DOHH2 (cell line): ENCODE measurements around the gene ERFE.

Experiments used
- H3F3A ChIP-seq: fragments of 200-600 bp; sonication (generic), shearing (Covaris generic); 2 replicates; pipeline ENCODE4 v1.6.0; 2016; ENCODE audit warnings: antibody characterized with exemption, mild to moderate bottlenecking; ENCODE audit not compliant: control insufficient read depth, insufficient read depth
- H3K27ac ChIP-seq: fragments of 200-600 bp; sonication (generic); 2 replicates; pipeline ENCODE4 v1.5.1; 2014; ENCODE audit warnings: low read depth, mild to moderate bottlenecking, low read length, moderate library complexity
- H3K27me3 ChIP-seq: fragments of 200-600 bp; sonication (generic); 2 replicates; pipeline ENCODE4 v1.6.1; 2014; ENCODE audit warnings: mild to moderate bottlenecking, low read length, mixed read lengths; ENCODE audit not compliant: control insufficient read depth
- H3K36me3 ChIP-seq: fragments of 200-600 bp; sonication (generic); 2 replicates; pipeline ENCODE4 v1.6.1; 2014; ENCODE audit warnings: mild to moderate bottlenecking, low read length, moderate library complexity, mixed read lengths; ENCODE audit not compliant: control insufficient read depth
- H3K4me1 ChIP-seq: fragments of 200-600 bp; sonication (generic); 2 replicates; pipeline ENCODE4 v1.6.1; 2014; ENCODE audit warnings: mild to moderate bottlenecking, low read length, mixed read lengths; ENCODE audit not compliant: control insufficient read depth
- H3K4me2 ChIP-seq: fragments of 200-600 bp; sonication (generic); 2 replicates; pipeline ENCODE4 v1.6.0; 2014; ENCODE audit warnings: mild to moderate bottlenecking, low read length, moderate library complexity
- H3K4me3 ChIP-seq: fragments of 200-600 bp; sonication (generic); 2 replicates; pipeline ENCODE4 v1.5.1; 2014; ENCODE audit warnings: mild to moderate bottlenecking, low read length, mixed read lengths
- H3K79me2 ChIP-seq: fragments of 200-600 bp; sonication (generic); 2 replicates; pipeline ENCODE4 v1.6.1; 2014; ENCODE audit warnings: mild to moderate bottlenecking, low read length, mixed read lengths; ENCODE audit not compliant: control insufficient read depth
- H3K9me2 ChIP-seq: fragments of 200-600 bp; sonication (generic); replicated peaks from 2 replicates; pipeline ENCODE4 v1.6.1; 2014; ENCODE audit warnings: mild to moderate bottlenecking, low read length, mixed read lengths; ENCODE audit not compliant: control insufficient read depth
- H3K9me3 ChIP-seq: fragments of 200-600 bp; sonication (generic); 2 replicates; pipeline ENCODE4 v1.6.1; 2014; ENCODE audit warnings: antibody characterized with exemption, low read length, mixed read lengths; ENCODE audit not compliant: control insufficient read depth, insufficient read depth
- H4K20me1 ChIP-seq: fragments of 200-600 bp; sonication (generic); 2 replicates; pipeline ENCODE4 v1.6.0; 2014; ENCODE audit warnings: low read depth, mild to moderate bottlenecking, antibody characterized with exemption, low read length, moderate library complexity; ENCODE audit not compliant: control insufficient read depth, insufficient read depth
- CTCF ChIP-seq: fragments of 200-600 bp; sonication (generic); IDR thresholded peaks from one replicate; pipeline ENCODE4 v1.5.1; 2014; ENCODE audit warnings: antibody characterized with exemption, mild to moderate bottlenecking, low read depth, low read length; ENCODE audit not compliant: poor library complexity, severe bottlenecking
- EZH2phosphoT487 ChIP-seq: fragments of 200-600 bp; sonication (generic); IDR thresholded peaks from 2 replicates; pipeline ENCODE4 v1.6.1; 2017; ENCODE audit warnings: borderline replicate concordance, mild to moderate bottlenecking, antibody characterized with exemption, low read length, moderate library complexity, mixed read lengths

Gene ERFE

DNA sequence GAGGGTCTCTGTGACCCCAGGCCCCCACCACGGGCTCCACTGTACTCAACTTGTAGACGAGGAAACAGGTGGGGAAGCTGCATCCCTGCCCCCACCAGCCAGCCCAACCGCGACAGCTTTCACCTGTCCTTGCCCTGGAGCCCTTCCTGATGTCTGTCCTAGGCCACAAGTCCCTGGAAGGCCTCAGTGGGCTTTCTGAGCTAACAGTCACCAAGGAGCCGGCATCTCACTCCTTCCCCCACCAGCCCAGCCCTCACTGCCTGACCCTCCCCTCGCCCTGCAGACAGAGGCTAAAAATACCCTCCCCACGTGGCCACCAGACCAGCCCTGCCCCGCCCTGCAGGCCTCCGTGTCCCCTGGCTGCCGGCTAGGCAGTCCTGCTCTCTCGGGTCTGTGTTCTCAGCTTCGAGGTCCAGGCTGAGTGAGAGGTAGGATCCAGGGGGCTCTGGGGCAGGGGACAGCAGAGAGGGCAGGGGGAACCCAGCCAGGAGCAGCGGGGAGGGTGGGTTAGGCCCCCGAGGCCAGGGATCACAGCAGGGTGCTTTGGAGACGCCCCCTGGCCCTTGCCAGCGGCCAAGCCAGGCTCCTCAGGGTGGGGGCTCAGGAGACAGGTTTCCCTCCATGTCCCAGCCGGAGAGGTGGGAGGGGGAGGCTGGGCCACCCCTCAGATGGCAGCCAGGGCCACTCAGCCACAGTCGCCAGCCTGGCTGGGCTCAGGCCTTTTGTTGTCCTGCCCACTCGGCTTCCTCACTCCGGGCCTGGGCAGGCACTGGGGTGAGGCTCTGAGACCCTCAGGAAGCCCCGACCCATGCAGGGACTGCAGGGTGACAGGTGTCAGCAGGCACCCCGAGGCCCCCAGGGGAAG, 20.2 kb upstream of the ERFE start, which contains the start of gene KLHL30:
TSS of gene KLHL30 (plus strand) at position 338 of the 865 bp plus-strand sequence. CDS start 2,087 bp downstream, outside the sequence.
- TF ChIP-seq CTCF (no peak), EZH2phosphoT487 (no peak)
- Histone ChIP-seq H4K20me1 (no peaks in the 10 kb centered on the region), H3K9me2 (no peaks in the 10 kb centered on the region), H3K27me3 (no peaks in the 10 kb centered on the region), H3K9me3 (no peaks in the 10 kb centered on the region), H3K4me1 (peaks cover 19% of the 10 kb centered on the region), H3K27ac (no peak within 1 kb of the TSS), H3K36me3 (no peaks in the 10 kb centered on the region), H3K4me2 (peak within 1 kb of the TSS; percentile 43), H3F3A (no peaks in the 10 kb centered on the region), H3K4me3 (peak within 1 kb of the TSS; percentile 1), H3K79me2 (no peaks in the 10 kb centered on the region)

DNA sequence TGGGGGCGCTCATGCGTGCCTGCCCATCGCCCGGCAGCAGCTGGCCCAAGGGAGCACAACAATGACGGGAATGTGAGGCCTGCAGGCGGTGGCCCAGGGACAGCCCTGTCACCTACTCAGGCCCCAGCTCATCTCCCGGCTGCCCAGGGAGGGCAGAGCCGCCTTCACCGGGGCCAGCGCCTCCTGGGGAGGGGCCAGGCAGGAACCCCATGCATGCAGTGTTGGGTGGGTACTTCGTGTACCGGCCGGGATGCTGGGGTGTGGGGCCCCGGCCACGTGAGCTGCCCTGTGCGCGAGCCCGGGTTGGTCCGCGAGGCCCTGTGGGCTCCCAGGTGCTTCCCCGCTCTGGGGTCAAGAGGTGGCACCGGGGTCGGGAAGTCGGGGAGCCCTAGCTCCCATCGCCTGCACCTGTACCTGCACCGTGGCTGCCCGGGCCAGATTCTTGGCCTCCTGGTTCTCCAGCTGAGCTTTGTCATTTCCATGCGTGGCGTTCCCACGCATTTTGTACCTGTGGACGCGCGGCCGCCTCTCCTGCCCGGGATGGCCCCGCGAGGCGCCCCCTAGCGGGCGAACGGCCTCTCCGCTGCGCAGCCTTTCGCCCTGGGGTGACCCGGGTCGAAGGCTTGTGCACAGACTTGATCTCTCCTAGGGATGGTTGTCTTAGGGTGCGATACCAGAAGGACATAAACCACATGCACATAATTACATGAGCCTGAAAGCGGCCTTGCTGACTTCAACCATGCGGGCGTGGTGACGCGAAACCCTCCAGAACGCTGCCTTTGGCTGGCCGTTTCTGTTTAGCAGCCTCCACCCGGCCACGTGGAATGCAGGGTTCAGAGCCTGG, 19.4 kb upstream of the ERFE start:
- Histone ChIP-seq H3K4me3 (peak overlapping the region; percentile 1), H3K4me2 (peak overlapping the region; percentile 43), H3F3A (no peaks in the 10 kb centered on the region)

DNA sequence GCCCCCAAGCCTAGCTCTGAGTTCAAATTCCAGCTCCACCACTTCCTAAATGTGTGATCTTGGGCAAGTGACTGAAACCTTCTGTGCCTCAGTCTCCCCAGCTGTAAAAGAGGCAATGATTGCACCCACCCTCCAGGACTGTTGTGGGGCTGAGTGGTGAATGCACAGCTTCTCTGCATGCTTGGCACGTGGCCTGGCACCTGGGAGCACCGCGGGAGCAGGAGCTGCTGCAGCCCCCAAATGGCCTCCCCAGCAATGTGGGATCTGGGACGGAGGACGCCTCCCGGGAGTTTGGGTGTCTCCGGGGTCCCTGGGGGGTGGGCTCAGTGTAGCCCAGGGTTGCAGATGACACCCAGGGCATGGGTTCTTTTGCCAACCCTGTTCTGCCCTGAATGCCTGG, 18.7 kb upstream of the ERFE start:
- H3K4me1 ChIP-seq: peaks cover 19% of the 10 kb centered on the region
- H3K36me3 ChIP-seq: no peaks in the 10 kb centered on the region
- no peaks in the 10 kb centered on the region for H4K20me1 ChIP-seq
- TF ChIP-seq EZH2phosphoT487 (no peak), CTCF (no peak)
- H3K79me2 ChIP-seq: no peaks in the 10 kb centered on the region
- no peaks in the 10 kb centered on the region for H3K9me3 ChIP-seq
- no peak overlapping the region for H3K4me2 ChIP-seq
- no peaks in the 10 kb centered on the region for H3F3A ChIP-seq
- no peak overlapping the region for H3K27ac ChIP-seq
- H3K9me2 ChIP-seq: no peaks in the 10 kb centered on the region
- no peaks in the 10 kb centered on the region for H3K27me3 ChIP-seq
- no peak overlapping the region for H3K4me3 ChIP-seq

More for the DNA sequence above, 19.4 kb upstream of the ERFE start:
- Histone ChIP-seq H3K9me2 (no peaks in the 10 kb centered on the region), H3K9me3 (no peaks in the 10 kb centered on the region), H3K4me1 (peaks cover 19% of the 10 kb centered on the region), H3K79me2 (no peaks in the 10 kb centered on the region), H3K27me3 (no peaks in the 10 kb centered on the region), H3K27ac (no peak overlapping the region), H3K36me3 (no peaks in the 10 kb centered on the region), H4K20me1 (no peaks in the 10 kb centered on the region)
- TF ChIP-seq CTCF (peak; percentile 88), EZH2phosphoT487 (no peak)
